PC-3 (cell line): ENCODE data around the gene RAPGEF4.

Experiments used
- CTCF ChIP-seq: fragments of 300-600 bp; sonication (generic); conservative IDR thresholded peaks from 2 replicates; pipeline ENCODE4 v1.5.1; 2017; ENCODE audit warnings: antibody characterized with exemption, low read depth, mild to moderate bottlenecking, low read length
- EZH2 ChIP-seq: fragments of 300-600 bp; sonication (generic); IDR thresholded peaks from one replicate; pipeline ENCODE4 v1.6.1; 2017; ENCODE audit warnings: antibody characterized with exemption, mild to moderate bottlenecking, low read length; ENCODE audit not compliant: unreplicated experiment
- EZH2phosphoT487 ChIP-seq: fragments of 300-600 bp; sonication (generic); IDR thresholded peaks from 2 replicates; pipeline ENCODE4 v1.6.1; 2018; ENCODE audit warnings: mild to moderate bottlenecking, antibody characterized with exemption, low read length, borderline replicate concordance

GRCh38 chr2:172770887-172771286, 35.2 kb downstream of the RAPGEF4 start:
- TF ChIP-seq CTCF (no peak), EZH2 (no peak), EZH2phosphoT487 (no peak)
